IPS-20b (cell line): ENCODE measurements around the gene RAI2.

Experiments
- H3K27ac ChIP-seq: one replicate; pipeline ENCODE4 v1.5.1; 2013; ENCODE audit warnings: low read length
- H3K27me3 ChIP-seq: 2 replicates; pipeline ENCODE4 v1.6.1; 2013; ENCODE audit warnings: mild to moderate bottlenecking, low read length, inconsistent platforms; ENCODE audit not compliant: insufficient read depth
- H3K36me3 ChIP-seq: 2 replicates; pipeline ENCODE4 v1.6.1; 2013; ENCODE audit warnings: low read depth, mild to moderate bottlenecking, inconsistent platforms, low read length, moderate library complexity; ENCODE audit not compliant: insufficient read depth
- H3K4me1 ChIP-seq: 2 replicates; pipeline ENCODE4 v1.6.1; 2013; ENCODE audit warnings: mild to moderate bottlenecking, control low read depth, inconsistent platforms, low read length, moderate library complexity; ENCODE audit not compliant: insufficient read depth
- H3K4me3 ChIP-seq: 2 replicates; pipeline ENCODE4 v1.5.1; 2013; ENCODE audit warnings: mild to moderate bottlenecking, low read length, inconsistent platforms
- H3K9ac ChIP-seq: 2 replicates; pipeline ENCODE4 v1.6.1; 2013; ENCODE audit warnings: low read depth, mild to moderate bottlenecking, inconsistent platforms, low read length, moderate library complexity
- H3K9me3 ChIP-seq: 2 replicates; pipeline ENCODE4 v1.6.1; 2013; ENCODE audit warnings: mild to moderate bottlenecking, low read depth, low read length, inconsistent platforms; ENCODE audit not compliant: insufficient read depth

Gene RAI2

DNA sequence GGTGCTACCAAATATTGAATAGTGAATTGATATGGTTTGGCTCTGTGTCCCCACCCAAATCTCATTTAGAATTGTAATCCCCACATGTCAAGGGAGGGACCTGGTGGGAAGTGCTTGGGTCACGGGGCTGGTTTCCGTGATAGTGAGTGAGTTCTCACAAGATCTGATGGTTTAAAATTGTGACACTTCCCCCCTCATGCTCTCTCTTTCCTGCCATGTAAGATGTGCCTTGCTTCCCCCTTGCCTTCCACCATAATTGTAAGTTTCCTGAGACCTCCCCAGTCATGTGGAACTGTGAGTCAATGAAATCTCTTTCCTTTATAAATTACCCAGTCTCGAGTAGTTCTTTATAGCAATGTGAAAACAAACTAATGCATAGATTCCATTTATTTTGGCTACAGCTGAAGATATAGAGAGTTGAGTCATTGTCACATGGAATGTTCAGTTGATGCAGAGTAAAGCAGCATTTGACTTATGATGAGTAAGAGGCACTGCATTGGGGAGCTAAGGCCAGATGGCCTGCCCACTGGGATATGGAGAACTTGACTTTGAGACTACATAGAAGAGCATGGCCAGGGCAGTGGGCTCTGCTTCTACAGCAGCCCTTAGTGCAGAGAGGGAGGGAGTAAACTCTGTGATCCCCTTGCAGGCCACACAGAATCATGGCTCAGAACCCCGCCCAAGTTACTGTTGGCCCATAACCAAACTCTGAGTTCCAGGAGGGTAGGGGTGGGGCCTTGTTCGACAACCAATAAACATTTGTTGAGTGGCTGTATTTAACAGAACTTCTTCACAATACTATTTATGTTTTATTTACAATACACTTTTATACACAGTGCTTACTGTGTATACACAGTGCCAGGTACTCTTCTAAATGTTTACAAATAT lies 34.2 kb downstream of the RAI2 start:
- Histone ChIP-seq H3K27ac (no peak overlapping the region), H3K27me3 (no peaks in the 10 kb centered on the region)

GRCh38 chrX:17824980-17825379 lies 36.1 kb downstream of the RAI2 start:
- Histone ChIP-seq H3K27me3 (no peaks in the 10 kb centered on the region), H3K9me3 (no peaks in the 10 kb centered on the region), H3K27ac (no peak overlapping the region), H3K36me3 (no peaks in the 10 kb centered on the region), H3K4me3 (no peak overlapping the region), H3K4me1 (no peaks in the 10 kb centered on the region), H3K9ac (no peak overlapping the region)

More for the DNA sequence above, 34.2 kb downstream of the RAI2 start:
- Histone ChIP-seq H3K9me3 (no peaks in the 10 kb centered on the region), H3K36me3 (no peaks in the 10 kb centered on the region), H3K9ac (no peak overlapping the region), H3K4me1 (no peaks in the 10 kb centered on the region), H3K4me3 (no peak overlapping the region)

GRCh38 chrX:17822351-17822750 lies 38.7 kb downstream of the RAI2 start:
- no peak overlapping the region for H3K4me3 ChIP-seq
- no peaks in the 10 kb centered on the region for H3K36me3 ChIP-seq
- no peak overlapping the region for H3K9ac ChIP-seq
- H3K4me1 ChIP-seq, result no peaks in the 10 kb centered on the region
- H3K27ac ChIP-seq, result no peak overlapping the region
- H3K27me3 ChIP-seq, result no peaks in the 10 kb centered on the region
- H3K9me3 ChIP-seq, result no peaks in the 10 kb centered on the region

- Histone ChIP-seq H3K4me3 (no peak overlapping the region), H3K4me1 (no peaks in the 10 kb centered on the region), H3K27ac (no peak overlapping the region), H3K36me3 (no peaks in the 10 kb centered on the region), H3K27me3 (no peaks in the 10 kb centered on the region), H3K9me3 (no peaks in the 10 kb centered on the region), H3K9ac (no peak overlapping the region)
These were observed 41.0 kb downstream of the RAI2 start for GRCh38 chrX:17820100-17820499.

DNA sequence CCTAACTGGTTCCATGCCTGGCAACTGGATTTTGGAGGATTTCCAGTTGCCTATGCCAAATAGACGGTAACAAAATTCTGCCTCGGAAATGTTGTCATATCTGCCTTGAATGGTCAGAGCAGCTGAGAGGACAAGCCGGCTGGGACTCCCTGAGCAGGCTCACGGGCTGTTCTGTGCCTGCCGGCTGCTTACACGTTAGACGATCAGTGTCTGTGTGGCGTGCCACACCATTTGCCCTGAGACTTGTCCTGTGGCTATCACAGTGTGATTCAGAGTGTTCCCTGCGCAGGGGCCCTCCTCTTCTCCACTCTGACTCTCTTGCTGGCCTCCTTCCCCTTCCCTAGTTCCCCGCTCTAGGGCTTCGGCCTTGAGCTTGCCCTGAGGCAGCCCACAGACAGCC lies 42.4 kb downstream of the RAI2 start:
- Histone ChIP-seq H3K9ac (no peak overlapping the region), H3K4me3 (no peak overlapping the region), H3K9me3 (no peaks in the 10 kb centered on the region), H3K36me3 (no peaks in the 10 kb centered on the region), H3K27ac (no peak overlapping the region), H3K4me1 (no peaks in the 10 kb centered on the region), H3K27me3 (no peaks in the 10 kb centered on the region)

DNA sequence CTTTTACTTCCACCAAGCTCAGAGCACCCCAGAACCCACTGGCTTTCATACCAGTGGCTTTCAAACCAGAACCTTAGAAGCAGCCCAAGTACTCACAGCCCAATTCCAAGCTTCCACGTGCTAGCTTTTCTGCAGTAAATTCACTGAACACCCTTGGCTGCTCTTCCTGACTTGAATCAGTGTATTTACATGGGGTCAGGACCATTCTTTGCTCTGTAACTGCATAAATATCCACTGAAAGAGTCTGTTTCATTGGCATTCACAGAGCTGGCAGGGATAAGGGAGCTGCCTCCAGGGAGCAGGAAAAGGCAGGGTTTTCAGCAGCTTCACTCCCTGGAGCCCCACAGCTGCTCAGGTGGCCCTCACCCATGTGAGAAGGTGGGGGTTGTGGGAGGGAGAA lies 43.8 kb downstream of the RAI2 start:
- no peak overlapping the region for H3K9ac ChIP-seq
- H3K4me1 ChIP-seq, result no peaks in the 10 kb centered on the region
- H3K4me3 ChIP-seq, result no peak overlapping the region
- no peak overlapping the region for H3K27ac ChIP-seq
- H3K27me3 ChIP-seq, result no peaks in the 10 kb centered on the region
- no peaks in the 10 kb centered on the region for H3K36me3 ChIP-seq
- H3K9me3 ChIP-seq, result no peaks in the 10 kb centered on the region

DNA sequence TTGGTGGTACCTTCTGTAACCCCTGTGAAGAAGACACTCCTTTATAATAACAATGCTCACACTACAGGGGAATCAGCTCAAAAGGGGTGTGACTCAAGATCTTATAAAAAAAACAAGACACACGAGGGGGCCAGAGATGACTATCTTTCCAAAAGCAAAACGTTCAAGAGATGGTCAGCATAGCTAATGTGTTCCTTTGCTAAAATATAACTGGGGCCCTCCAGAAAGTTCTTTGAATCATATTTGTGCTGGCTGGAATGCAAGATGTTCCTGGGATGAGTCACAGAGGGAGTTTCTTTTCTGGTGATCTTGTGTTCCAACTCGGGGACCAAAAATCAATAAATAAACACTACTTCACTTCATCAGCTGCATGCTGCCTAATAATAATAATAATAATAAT lies 46.5 kb downstream of the RAI2 start:
- Histone ChIP-seq H3K9ac (no peak overlapping the region), H3K27ac (no peak overlapping the region), H3K27me3 (no peaks in the 10 kb centered on the region), H3K4me1 (no peaks in the 10 kb centered on the region), H3K36me3 (no peaks in the 10 kb centered on the region), H3K9me3 (no peaks in the 10 kb centered on the region), H3K4me3 (no peak overlapping the region)

DNA sequence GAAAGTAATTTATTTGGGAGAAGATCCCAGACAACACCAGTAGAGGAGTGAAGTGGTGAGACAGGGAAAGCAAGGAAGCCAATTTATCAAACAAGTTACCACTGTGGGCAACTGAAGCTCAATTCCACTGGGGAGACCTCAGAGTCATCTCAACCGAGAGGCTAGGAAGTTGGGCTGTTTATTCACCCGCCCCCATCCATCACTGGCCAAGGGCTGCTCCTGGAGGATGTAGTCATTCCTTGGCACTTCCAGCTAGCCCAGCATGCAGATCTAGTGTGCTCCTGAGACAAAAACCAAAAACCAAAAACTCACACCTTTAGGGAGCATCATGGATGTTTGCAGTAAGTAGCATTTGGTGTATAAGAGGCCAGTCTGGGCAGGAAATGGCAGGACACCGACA lies 47.0 kb downstream of the RAI2 start:
- H3K9ac ChIP-seq, result no peak overlapping the region
- no peaks in the 10 kb centered on the region for H3K27me3 ChIP-seq
- H3K4me1 ChIP-seq, result no peaks in the 10 kb centered on the region
- H3K4me3 ChIP-seq, result no peak overlapping the region
- H3K27ac ChIP-seq, result no peak overlapping the region
- no peaks in the 10 kb centered on the region for H3K9me3 ChIP-seq
- no peaks in the 10 kb centered on the region for H3K36me3 ChIP-seq

DNA sequence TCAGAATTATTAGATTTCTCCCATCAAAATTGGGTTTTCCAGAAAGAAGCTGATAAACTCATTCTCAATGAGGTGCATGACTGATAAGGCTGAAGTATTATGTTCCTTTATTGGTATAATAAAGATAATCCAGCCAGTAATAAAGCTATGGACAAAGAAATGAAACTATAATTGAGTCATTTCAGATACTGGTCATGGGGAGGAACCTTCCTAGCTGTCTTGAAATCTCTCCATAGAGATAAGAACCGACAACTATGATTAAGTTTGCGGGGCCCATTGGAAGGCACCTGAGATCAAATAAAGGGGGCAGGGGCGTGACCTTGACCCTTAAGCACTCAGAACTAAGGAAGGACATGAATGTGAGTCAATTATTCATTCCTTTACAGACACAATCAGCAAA lies 47.8 kb downstream of the RAI2 start:
- no peak overlapping the region for H3K4me3 ChIP-seq
- no peaks in the 10 kb centered on the region for H3K27me3 ChIP-seq
- no peaks in the 10 kb centered on the region for H3K36me3 ChIP-seq
- no peaks in the 10 kb centered on the region for H3K4me1 ChIP-seq
- H3K27ac ChIP-seq, result no peak overlapping the region
- no peaks in the 10 kb centered on the region for H3K9me3 ChIP-seq
- no peak overlapping the region for H3K9ac ChIP-seq

GRCh38 chrX:17812763-17813162 lies 48.3 kb downstream of the RAI2 start:
- Histone ChIP-seq H3K4me3 (no peak overlapping the region), H3K9me3 (no peaks in the 10 kb centered on the region), H3K9ac (no peak overlapping the region), H3K36me3 (no peaks in the 10 kb centered on the region), H3K4me1 (no peaks in the 10 kb centered on the region), H3K27ac (no peak overlapping the region), H3K27me3 (no peaks in the 10 kb centered on the region)

DNA sequence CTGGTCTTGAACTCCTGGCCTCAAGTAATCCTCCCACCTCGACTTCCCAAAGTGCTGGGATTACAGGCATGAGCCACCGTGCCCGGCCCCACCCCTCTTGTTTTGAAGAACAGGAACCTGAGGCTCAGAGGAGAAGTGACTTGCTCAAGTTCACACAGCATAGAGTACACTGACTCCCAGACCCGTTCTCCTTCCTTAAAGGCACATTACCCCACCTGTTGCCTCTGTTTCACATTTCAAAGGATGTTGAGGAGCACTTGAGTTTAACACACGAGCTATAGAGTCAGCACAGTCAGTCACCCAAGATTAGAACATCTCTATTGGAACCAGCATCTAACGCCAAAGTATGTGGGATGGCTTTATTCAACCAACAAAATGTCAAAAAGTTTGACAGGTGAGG lies 51.1 kb downstream of the RAI2 start:
- no peak overlapping the region for H3K27ac ChIP-seq
- no peaks in the 10 kb centered on the region for H3K36me3 ChIP-seq
- no peak overlapping the region for H3K9ac ChIP-seq
- no peaks in the 10 kb centered on the region for H3K4me1 ChIP-seq
- H3K9me3 ChIP-seq, result no peaks in the 10 kb centered on the region
- no peak overlapping the region for H3K4me3 ChIP-seq
- H3K27me3 ChIP-seq, result no peaks in the 10 kb centered on the region

DNA sequence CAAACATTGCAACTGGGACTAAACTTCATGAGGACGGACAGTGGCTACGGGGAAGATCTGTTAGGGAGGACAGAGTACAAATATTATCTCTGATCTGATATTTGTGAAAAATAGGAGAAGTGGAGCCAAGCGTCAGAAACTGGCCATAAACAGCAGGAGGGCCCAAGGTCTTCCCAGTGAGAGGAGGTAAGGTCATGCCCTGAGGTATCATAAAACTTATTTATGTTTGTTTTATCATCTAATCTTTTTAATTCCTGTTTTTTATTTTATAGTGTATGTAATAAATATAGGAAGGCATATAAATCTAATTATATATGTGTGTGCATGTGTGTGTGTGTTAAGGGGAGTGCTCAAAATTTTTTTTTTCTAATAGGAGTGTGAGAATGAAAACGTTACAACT lies 51.8 kb downstream of the RAI2 start:
- Histone ChIP-seq H3K4me1 (no peaks in the 10 kb centered on the region), H3K36me3 (no peaks in the 10 kb centered on the region), H3K27ac (no peak overlapping the region), H3K9me3 (no peaks in the 10 kb centered on the region), H3K9ac (no peak overlapping the region), H3K4me3 (no peak overlapping the region), H3K27me3 (no peaks in the 10 kb centered on the region)
